GM21447 (cell line): Measurements from ENCODE around the gene SRBD1.

Experiments
- ATAC-seq: cut with Tn5 transposase; IDR thresholded peaks from one replicate; pipeline ENCODE4 v1.9.1; 2021; ENCODE audit not compliant: unreplicated experiment

The SRBD1 gene

GRCh38 chr2:45554742-45555140 lies 56.3 kb downstream of the SRBD1 start:
- no peak for ATAC-seq

GRCh38 chr2:45554073-45554741 lies 56.9 kb downstream of the SRBD1 start:
- no peak for ATAC-seq

GRCh38 chr2:45551862-45552261 lies 59.2 kb downstream of the SRBD1 start:
- ATAC-seq, result no peak

- ATAC-seq, result no peak
Observed at GRCh38 chr2:45545943-45546342, 65.1 kb downstream of the SRBD1 start.

GRCh38 chr2:45543257-45543656 lies 67.8 kb downstream of the SRBD1 start:
- ATAC-seq, result no peak

GRCh38 chr2:45542013-45542412 lies 69.1 kb downstream of the SRBD1 start:
- ATAC-seq, result no peak

GRCh38 chr2:45541450-45541849 lies 69.6 kb downstream of the SRBD1 start:
- no peak for ATAC-seq

- no peak for ATAC-seq
Observed at GRCh38 chr2:45540942-45541341, 70.1 kb downstream of the SRBD1 start.

- no peak for ATAC-seq
Observed at GRCh38 chr2:45533771-45534170, 77.3 kb downstream of the SRBD1 start.

- ATAC-seq, result no peak
Observed at GRCh38 chr2:45532181-45532580, 78.9 kb downstream of the SRBD1 start.

- ATAC-seq, result no peak
Observed at GRCh38 chr2:45524016-45524415, 87.1 kb downstream of the SRBD1 start.

GRCh38 chr2:45518546-45518945 lies 92.5 kb downstream of the SRBD1 start:
- ATAC-seq, result no peak

- ATAC-seq, result no peak
Observed at GRCh38 chr2:45510701-45511420, 100.2 kb downstream of the SRBD1 start.

GRCh38 chr2:45506756-45507155 lies 104.3 kb downstream of the SRBD1 start:
- no peak for ATAC-seq

- ATAC-seq, result no peak
Observed at GRCh38 chr2:45505138-45505537, 105.9 kb downstream of the SRBD1 start.

GRCh38 chr2:45498661-45499550 lies 112.2 kb downstream of the SRBD1 start:
- ATAC-seq, result no peak

- ATAC-seq, result no peak
Observed at GRCh38 chr2:45497355-45497754, 113.7 kb downstream of the SRBD1 start.

- ATAC-seq, result no peak
Observed at GRCh38 chr2:45496869-45497268, 114.2 kb downstream of the SRBD1 start.

GRCh38 chr2:45494978-45495293 lies 116.1 kb downstream of the SRBD1 start:
- no peak for ATAC-seq

- no peak for ATAC-seq
Observed at GRCh38 chr2:45494275-45494977, 116.6 kb downstream of the SRBD1 start.

GRCh38 chr2:45484965-45485364 lies 126.1 kb downstream of the SRBD1 start:
- no peak for ATAC-seq
